Stimulated activated naive CD4-positive, alpha-beta T cell (primary cell): Measurements from ENCODE around the gene MINDY4.
A peak's percentile ranks its signal among the peaks of the same experiment; 100 is the strongest.
"Not testable (repeated sequence)": the region's sequence is repeated elsewhere in the genome, so short reads cannot be mapped to it uniquely, and the experiment has no call there.

ENCODE experiments used
- DNase-seq, 6 experiments: peaks; one replicate each; lab custom pipeline; 2025; lab: John Stamatoyannopoulos, UW

Gene MINDY4

GRCh38 chr7:30804078-30804661 lies 33.0 kb downstream of the MINDY4 start:
- DNase-seq = no peak

DNA sequence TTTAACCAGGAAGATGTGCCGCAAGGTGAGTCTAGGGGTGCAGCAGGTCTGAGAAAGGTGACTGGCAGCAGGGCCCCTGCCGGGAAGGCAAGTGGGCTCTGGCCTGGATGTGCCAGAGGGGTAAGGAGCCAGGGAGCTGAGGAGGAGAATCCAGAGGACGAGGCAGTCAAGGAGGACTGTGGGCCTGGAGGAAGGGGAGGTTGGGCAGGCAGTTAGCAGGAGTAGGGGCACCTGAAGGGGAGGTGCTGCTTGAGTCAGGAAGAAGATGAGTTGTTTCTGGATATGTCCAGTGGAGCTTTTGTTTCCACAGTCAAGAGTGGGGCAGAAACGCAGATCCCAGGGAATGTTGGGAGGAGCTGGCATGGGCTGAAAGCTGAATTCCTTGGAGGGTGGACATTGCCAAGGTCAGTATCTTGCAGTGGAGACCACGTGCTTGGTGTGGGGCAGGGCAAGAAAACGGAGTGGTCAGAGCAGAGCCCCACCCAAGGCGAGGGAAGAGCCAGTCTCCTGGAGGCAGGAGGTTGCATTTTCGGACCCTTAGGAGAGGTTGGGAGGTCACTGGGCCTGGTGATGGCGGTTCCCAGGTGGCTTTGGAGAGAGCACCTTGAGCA lies 34.0 kb downstream of the MINDY4 start:
- no peak for DNase-seq

- no peak for DNase-seq
Measured at GRCh38 chr7:30805931-30806330, 34.7 kb downstream of the MINDY4 start.

- DNase-seq = not testable (repeated sequence)
Measured at GRCh38 chr7:30807477-30807876, 36.3 kb downstream of the MINDY4 start.

DNA sequence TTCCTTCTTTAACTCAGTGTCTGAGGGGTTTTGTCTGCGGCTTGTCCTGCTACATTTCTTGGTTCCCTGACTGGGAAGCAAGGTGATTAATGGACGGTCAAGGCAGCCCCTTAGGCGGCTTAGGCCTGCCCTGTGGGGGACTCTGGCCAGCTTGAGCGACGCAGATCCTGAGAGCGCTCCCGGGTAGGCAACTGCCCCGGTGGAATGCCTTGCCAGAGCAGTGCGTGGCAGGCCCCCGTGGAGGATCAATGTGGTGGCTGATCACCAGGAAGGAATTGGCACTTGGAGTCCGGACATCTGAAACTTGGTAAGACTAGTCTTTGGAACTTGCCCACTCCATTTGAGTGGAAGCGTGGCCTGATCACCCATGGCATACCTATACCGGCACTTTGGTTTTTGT lies 36.7 kb downstream of the MINDY4 start:
- not testable (repeated sequence) for DNase-seq

DNA sequence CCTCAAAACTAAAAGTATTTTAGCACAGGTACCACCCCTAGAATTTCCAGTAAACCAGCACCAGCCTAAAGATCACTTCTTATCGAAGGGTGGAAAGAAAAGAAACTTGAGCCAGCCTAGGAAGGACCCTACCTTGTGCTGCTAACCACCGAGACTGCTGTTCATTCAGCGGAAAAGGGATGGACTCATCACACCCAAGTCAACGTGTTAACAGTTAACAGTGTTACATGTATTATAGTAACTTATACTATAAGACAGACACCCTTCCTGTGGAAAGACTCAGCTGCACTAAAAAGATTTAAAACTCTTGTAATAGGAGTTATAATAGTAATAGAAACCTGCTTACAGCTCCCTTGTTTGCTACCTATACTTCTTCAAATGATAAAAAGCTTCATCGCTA lies 39.8 kb downstream of the MINDY4 start:
- DNase-seq = no peak

- no peak for DNase-seq
Measured at GRCh38 chr7:30812676-30813075, 41.5 kb downstream of the MINDY4 start.

DNA sequence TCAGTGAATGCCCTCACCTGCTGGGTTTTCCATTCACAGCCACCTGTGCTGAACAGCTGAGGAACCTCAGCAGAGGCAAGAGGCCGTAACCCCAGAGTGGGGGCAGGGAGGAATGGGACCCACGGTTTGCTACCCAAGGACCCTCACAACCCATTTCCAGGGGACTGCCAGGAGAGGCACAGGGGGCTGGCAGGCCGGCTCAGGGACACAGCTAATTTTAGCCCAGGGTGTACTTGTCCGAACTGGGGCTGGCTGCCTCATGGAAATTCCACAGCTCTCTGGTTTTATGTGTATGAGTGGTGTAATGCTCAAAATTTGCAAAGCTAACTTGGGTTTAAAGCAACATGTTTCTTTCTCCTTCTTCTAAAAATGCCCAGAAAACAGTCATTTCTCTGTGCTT lies 42.2 kb downstream of the MINDY4 start:
- no peak for DNase-seq

GRCh38 chr7:30814700-30815387 lies 43.6 kb downstream of the MINDY4 start:
- no peak for DNase-seq

GRCh38 chr7:30815388-30815854 lies 44.2 kb downstream of the MINDY4 start:
- no peak for DNase-seq

DNA sequence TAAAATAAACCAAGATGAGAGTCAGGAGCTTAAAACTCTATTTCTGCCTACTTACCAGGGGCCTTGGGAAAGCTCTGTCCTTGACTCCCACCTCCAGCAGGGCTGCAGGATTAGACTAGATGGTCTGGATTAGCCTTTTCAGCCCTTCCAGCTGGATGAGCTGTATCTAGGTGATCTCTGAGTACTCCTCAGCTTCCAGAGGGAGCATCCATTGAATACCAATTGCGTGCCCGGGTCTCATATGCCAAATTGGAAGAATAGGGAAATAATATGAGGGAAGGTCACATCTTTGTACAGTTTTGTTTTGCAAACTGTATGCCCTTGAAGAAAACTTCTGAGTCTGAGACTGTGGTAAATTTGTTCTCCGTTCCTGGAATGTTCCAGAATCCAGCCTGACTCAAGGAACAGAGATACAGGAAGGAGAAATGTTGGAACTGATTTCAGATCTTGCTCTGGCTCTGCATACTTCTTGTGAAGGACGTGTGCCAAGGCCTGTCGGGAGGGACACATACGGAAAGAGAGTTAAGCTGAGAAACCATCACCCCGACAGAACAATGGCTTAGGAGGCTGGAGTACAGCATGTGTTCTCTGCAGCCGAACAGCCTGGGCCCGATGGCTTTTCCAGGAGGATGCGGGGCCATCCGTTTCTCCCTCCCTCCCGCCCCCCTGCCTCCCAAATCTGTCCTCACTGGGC lies 44.9 kb downstream of the MINDY4 start:
- DNase-seq = no peak

- DNase-seq = no peak
Measured at GRCh38 chr7:30816645-30817370, 45.6 kb downstream of the MINDY4 start.

- DNase-seq = no peak
Measured at GRCh38 chr7:30817371-30817767, 46.2 kb downstream of the MINDY4 start.

DNA sequence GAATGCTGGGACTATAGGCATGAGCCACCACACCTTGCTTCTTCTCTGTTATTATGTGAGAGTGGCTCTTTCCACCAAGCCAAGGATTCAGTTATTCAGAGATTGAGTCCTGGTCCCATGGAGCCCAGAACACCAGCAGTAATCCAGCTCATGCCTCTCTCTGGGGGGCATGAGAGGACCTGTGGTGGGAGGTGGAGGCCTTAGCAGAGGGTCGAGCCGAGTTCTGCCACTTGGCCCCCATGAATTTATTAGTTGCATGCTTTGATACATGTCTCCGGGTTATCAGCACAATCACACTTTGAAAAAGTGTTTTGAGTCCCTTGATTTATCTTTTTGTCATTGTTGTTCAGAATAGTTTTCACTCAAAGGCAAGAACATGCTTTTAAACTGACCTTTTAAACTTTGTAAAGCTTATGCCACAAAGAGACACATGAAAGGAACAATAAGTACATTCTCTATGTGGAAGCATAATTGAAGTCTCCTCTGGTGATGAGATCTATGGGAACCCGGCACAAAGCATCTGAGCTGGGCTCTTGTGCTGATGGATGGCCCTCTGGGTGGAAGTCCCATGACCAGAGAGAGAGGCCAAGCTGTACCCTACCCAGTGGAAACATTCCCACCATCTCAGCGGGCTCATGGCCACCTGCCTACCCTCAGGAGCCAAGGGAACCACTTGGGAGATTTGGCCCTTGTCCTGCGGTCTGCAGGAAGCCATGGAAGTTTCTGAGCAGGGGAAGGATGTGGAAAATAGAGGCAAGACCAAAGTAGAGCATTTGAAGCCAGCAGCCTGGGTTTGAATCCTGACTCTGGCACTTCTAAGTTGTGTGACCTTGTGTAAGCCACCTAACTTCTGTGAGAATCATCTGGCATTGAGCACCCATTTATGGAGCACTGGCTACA lies 53.9 kb downstream of the MINDY4 start:
- no peak for DNase-seq

- DNase-seq = no peak
Measured at GRCh38 chr7:30826181-30826580, 55.0 kb downstream of the MINDY4 start.

DNA sequence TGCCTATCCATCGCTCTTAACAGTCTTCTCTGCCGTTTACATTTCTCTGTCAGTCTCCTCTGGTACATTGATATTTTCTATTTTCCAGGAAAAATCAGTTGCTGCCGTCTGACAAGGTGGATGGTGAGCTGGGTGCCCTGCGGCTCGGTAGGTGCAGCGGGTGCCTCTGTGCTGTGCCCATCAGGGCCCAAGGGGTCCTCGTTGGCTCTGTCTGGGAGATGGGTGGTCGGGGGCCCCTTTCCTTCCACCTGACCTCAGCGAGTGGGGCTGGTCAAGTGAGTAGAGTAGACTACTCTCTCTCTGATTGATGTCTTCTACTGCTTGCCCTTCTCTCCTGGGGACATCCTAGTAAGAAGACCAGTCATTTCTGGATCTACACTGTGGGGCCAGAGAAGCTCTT lies 57.4 kb downstream of the MINDY4 start:
- DNase-seq = no peak

- peak in 2 of 6 experiments; percentile 14 to 17 for DNase-seq
Measured at GRCh38 chr7:30829471-30829870, 58.3 kb downstream of the MINDY4 start.

- DNase-seq = no peak
Measured at GRCh38 chr7:30831227-30831626, 60.0 kb downstream of the MINDY4 start.

- DNase-seq = no peak
Measured at GRCh38 chr7:30831936-30832335, 60.7 kb downstream of the MINDY4 start.

DNA sequence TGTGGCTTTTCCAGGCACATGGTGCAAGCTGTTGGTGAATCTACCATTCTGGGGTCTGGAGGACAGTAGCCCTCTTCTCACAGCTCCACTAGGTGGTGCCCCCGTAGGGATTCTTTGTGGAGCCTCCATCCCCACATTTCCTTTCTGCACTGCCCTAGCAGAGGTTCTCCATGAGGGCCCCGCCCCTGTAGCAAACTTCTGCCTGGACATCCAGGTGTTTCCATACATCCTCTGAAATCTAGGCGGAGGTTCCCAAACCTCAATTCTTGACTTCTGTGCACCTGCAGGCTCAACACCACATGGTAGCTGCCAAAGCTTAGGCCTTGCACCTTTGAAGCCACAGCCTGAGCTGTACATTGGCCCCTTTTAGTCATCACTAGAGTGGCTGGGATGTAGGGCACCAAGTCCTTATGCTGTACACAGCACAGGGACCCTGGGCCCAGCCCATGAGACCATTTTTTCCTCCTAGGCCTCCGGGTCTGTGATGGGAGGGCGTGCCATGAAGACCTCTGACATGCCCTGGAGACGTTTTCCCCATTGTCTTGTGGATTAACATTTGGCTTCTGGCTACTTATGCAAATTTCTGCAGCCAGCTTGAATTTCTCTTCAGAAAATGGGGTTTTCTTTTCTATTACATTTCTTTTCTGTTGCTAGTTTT lies 62.9 kb downstream of the MINDY4 start:
- not testable (repeated sequence) for DNase-seq
